Breast epithelium (tissue), 3 donors: Measurements from ENCODE around the gene CLASP1.

ENCODE experiments used
- POLR2A ChIP-seq: fragments of 450-650 bp; IDR thresholded peaks from one replicate; pipeline ENCODE4 v1.6.1; 2016; ENCODE audit warnings: antibody characterized with exemption, mild to moderate bottlenecking, moderate library complexity
- POLR2AphosphoS5 ChIP-seq, 3 donors: sonication (generic); formaldehyde crosslinking; IDR thresholded peaks; one replicate each; pipeline ENCODE4 v1.6.1; 2017; ENCODE audit warnings: antibody characterized with exemption in 3 of 3

- no peak for TF ChIP-seq POLR2A
- TF ChIP-seq POLR2AphosphoS5 (IDR thresholded peaks at IDR 0.05): no peak
These were observed 109.4 kb downstream of the CLASP1 start for GRCh38 chr2:121539750-121540469.
